ENCODE measurements around the gene NXNL1.

NXNL1 gene

GRCh38 chr19:17458970-17459369, 1.8 kb downstream of the NXNL1 start:
- no peak for TF ChIP-seq CTCF (IDR thresholded peaks at IDR 0.05)
- no peak for TF ChIP-seq ZFX (IDR thresholded peaks at IDR 0.05; ENCODE audit: borderline replicate concordance)

DNA sequence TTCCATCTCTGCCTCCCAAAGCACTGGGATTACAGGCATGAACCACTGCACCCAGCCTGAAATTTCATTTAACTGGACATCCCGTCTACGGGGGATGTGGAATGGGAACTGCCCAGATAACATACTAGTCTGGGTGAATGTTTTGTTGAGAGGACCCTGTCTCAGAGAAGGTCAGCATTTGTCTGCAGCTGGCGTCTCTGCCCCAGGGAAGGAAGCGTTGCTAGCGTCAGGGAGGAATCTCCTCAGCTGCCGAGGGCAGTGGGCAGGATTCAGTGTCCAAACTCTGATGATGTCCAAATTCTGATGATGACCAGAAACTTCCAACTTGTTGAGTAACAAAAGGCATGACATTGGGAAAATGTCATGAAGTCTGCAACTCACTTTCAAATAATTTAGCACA, 3.1 kb downstream of the NXNL1 start:
- no peak for TF ChIP-seq ZFX (IDR thresholded peaks at IDR 0.05; ENCODE audit: borderline replicate concordance)
- TF ChIP-seq CTCF (IDR thresholded peaks at IDR 0.05) = no peak
- H3K27ac ChIP-seq = no peak overlapping the region

More at GRCh38 chr19:17458970-17459369, 1.8 kb downstream of the NXNL1 start:
- H3K27ac ChIP-seq = no peak overlapping the region

DNA sequence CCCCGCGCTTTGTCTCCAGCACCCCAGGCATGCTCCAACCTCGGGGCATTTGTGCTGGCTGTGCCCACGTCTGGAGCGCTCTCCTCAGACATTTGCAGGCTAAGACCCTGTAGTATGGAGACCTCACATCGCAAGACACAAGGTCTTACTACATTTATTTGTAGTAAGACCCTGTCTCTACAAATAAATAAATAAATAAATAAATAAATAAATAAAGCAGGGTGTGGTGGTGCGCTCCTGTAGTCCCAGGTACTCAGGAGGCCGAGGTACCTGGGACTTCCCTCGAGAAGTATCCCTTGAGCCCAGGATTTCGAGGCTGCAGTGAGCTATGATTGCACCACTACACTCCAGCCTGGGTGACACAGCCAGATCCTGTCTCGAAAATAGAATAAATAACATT, 4.6 kb downstream of the NXNL1 start:
- TF ChIP-seq CTCF (IDR thresholded peaks at IDR 0.05) = no peak
- TF ChIP-seq ZFX (IDR thresholded peaks at IDR 0.05; ENCODE audit: borderline replicate concordance) = no peak

DNA sequence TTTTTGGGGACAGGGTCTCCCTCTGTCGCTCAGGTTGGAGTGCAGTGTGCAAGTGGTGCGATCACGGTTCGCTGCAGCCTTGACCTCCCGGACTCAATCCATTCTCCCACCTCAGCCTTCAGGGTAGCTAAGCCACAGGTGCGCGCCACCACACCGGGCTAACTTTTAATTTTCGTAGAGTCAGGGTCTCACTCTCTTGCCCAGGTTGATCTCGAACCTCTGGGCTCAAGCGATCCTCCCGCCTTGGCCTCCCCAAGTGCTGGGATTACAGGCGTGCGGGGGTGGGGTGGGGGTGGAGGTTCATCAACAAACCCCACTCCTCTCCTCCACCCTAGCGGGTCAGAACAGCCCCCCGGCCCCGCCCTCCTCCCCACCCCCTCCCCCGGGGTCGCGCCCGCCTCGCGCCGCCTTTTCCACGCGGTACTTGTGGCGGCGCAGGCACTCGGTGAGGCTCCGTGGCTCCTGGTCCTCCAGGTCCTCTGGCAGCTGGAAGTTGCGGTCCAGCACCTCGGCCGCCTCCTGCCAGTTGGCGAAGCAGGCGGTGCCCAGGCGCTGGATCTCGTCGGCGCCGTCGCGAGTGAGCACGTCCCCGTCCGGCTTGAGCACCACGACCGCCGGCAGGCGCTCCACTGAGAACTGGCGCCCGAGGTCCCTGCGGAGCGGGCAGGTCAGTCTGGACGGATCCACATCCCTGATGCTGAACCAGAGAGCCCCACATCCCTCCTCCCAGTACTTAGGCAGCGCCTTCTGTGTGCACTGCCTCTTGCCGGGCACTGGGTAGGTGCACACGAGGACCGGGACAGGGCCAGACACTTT, 5.2 kb downstream of the NXNL1 start:
- no peak overlapping the region for H3K27ac ChIP-seq
- TF ChIP-seq ZFX (IDR thresholded peaks at IDR 0.05; ENCODE audit: borderline replicate concordance) (no peak), CTCF (IDR thresholded peaks at IDR 0.05) (no peak)

More for the DNA sequence above, 4.6 kb downstream of the NXNL1 start:
- H3K27ac ChIP-seq = no peak overlapping the region

DNA sequence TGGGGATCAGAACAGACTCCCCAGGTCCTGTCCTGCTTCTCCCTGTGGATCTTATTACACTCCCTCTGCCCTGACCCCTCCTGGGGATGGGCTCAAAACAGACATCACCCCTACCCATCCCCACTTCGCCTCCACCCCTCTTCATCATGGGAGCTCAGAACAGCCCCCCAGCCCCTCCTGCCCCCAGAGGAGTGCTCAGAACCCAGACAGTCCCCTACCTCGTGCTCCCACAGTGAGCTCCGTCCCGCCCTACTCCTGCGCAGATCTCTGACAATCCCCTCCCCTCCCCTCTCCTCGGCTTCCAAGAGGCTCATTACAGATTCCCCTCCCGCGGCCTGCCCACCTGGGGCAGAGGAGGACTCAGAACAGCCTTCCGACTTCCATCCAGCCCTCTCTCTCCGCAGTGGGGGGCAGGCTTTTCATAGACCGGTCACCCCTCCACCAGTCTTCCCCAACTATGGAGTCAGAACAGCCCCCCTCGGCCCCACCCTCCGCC, 6.1 kb downstream of the NXNL1 start:
- no peak overlapping the region for H3K27ac ChIP-seq
- TF ChIP-seq CTCF (IDR thresholded peaks at IDR 0.05) = no peak
- no peak for TF ChIP-seq ZFX (IDR thresholded peaks at IDR 0.05; ENCODE audit: borderline replicate concordance)

DNA sequence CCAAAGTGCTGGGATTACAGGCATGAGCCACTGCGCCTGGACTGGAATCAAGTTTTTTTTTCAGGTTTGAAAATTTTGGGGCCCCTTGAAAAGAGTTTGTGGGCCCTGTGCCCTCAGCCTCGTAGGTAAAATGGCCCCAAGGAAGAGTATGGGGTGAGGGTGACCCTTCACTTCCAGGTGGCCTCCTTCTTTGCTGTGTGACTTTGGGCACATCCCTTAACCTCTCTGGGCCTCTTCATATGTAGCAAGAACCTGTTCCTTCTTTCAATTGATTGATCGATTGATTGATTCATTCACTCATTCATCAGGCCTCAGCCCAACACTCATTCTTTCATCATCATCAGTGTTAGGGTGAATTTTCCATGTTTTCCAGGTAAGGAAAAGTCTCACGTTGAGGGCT, 8.9 kb downstream of the NXNL1 start:
- H3K27ac ChIP-seq = no peak overlapping the region
- TF ChIP-seq ZFX (IDR thresholded peaks at IDR 0.05; ENCODE audit: borderline replicate concordance) = no peak
- TF ChIP-seq CTCF (IDR thresholded peaks at IDR 0.05) = no peak

All from 22Rv1 (cell line).